GM21529 (cell line): ENCODE measurements around the gene RABGAP1L.
"Not testable (repeated sequence)": the region's sequence is repeated elsewhere in the genome, so short reads cannot be mapped to it uniquely, and the experiment has no call there.

Experiments
- ATAC-seq: cut with Tn5 transposase; IDR thresholded peaks from one replicate; pipeline ENCODE4 v1.9.1; 2021; ENCODE audit not compliant: unreplicated experiment

Gene RABGAP1L

DNA sequence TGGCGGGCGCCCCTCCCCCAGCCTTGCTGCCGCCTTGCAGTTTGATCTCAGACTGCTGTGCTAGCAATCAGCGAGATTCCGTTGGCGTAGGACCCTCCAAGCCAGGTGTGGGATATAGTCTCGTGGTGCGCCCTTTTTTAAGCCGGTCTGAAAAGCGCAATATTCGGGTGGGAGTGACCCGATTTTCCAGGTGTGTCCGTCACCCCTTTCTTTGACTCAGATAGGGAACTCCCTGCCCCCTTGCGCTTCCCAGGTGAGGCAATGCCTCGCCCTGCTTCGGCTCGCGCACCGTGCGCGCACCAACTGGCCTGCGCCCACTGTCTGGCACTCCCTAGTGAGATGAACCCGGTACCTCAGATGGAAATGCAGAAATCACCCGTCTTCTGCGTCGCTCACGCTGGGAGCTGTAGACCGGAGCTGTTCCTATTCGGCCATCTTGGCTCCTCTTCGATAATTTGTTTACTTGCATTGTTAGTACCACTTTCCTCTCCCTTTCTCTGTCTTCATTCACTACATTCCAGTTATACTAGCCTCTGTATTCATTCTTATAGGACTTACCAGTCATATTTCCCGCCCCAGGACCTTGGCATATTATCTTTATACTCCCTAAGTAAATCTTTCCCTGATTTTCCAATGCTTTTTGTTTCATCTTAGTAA lies 79.7 kb downstream of the RABGAP1L start:
- not testable (repeated sequence) for ATAC-seq

GRCh38 chr1:174239541-174239940 lies 80.2 kb downstream of the RABGAP1L start:
- ATAC-seq: no peak

DNA sequence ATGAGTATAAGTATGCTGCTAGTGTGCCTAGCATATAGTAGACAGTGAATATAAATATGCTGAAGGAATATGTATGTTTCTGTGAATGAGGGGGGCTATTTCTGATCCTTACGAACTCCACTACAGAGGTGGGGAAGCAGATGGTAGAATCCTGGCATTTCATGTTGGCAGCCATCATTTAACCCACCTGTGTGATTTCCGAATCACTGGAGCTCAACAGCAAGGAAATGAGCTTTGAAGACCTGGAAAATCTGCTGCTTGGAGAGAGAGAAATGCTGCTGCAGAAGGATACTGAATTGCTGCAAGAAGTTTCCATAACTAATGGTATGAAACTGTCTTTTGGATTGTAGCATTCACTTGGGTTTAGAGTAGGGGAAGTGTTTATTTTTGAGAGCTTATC lies 83.5 kb downstream of the RABGAP1L start:
- no peak for ATAC-seq

DNA sequence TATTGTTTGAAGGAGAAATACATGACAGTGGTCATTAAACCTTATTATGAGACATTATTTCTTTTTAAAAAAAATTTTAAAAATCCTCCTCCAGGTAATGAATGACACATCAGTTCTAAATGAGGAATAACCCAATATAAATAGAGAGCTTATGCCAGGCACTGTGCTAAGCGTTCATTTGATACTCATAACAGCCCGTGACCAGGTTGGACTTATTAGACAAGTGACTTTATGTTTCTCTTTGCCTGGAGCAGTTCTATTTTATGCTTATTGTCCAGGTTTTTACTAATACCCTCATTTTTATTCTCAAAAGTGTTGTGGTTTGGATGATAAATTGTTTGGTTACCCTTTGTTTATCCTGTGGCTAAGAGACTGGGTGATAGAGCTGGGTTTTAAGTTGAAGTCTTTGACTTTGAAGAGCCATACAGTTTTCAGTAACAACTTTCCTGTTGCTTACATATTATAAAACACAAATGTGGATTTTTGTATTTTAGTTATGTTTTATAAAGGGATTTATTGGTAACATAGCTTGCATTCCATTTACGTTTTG lies 84.2 kb downstream of the RABGAP1L start:
- no peak for ATAC-seq

GRCh38 chr1:174244017-174244416 lies 84.7 kb downstream of the RABGAP1L start:
- ATAC-seq: no peak

DNA sequence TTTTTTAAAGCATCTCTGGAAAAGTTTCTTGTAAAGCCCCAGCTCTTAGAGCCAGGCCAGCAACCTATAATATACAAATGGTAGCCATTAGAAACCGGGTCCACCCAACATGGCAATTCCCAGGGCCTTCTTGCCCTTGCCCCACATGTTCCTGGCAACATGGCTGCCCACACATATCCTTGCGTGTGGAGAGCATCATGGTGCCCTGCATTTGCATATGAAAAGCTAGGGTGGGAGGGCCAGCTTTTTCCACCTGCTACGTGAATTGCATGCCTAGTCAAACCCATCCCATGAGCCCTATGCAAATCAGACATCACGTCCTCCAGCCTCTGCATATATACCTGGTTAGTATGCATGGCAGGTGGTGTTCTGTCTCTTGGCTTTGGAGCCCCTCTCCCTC lies 88.2 kb downstream of the RABGAP1L start:
- ATAC-seq: no peak

DNA sequence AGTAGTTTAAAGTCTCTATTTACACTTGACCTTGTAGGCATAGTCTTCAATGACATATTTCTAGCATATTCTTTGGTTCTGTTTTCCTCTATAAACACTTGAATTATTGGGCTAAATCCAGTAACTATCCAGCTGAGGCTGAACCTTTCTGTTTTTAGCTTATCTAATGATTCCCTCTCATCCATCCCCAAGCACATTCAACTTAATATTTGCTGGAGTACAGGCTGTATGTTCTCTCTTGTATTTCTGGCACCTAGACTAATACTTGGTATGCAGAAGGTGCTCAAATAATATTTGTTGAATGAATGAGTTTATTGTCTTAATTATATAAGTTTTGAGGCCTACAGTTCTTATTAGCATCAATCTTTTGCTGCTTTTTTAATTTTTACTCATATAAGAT lies 88.7 kb downstream of the RABGAP1L start:
- no peak for ATAC-seq

DNA sequence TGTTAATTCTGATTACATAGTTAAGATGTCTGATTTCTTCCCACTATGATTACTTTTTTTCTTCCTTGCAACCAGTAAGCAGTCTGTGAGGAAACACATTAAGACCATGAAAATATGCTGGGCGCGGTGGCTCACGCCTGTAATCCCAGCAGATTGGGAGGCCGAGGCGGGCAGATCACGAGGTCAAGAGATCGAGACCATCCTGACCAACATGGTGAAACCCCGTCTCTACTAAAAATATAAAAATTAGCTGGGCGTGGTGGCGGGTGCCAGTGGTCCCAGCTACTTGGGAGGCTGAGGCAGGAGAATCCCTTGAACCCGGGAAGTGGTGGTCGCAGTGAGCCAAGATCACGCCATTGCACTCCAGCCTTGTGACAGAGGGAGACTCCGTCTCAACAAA lies 97.1 kb downstream of the RABGAP1L start:
- ATAC-seq: not testable (repeated sequence)

DNA sequence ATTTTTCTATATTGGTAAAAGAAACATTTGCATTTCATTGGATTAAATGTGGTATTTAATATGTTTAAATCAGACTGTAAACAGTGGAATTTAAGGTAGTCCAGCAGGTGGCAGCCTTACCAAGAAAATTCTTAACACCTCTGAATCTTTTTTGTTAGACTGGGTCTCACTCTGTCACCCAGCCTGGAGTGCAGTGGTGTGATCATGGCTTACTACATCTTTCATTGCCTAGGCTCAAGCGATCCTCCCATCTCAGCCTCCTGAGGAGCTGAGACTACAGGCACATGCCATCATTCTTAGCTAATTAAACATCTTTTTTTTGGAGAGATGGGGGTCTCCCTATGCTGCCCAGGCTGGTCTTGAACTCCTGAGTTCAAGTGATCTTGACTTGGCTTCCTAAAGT lies 98.8 kb downstream of the RABGAP1L start:
- no peak for ATAC-seq

- peak; percentile 58 for ATAC-seq
Measured at GRCh38 chr1:174262349-174263241, 103.3 kb downstream of the RABGAP1L start.

- no peak for ATAC-seq
Measured at GRCh38 chr1:174265282-174265681, 106.0 kb downstream of the RABGAP1L start.

DNA sequence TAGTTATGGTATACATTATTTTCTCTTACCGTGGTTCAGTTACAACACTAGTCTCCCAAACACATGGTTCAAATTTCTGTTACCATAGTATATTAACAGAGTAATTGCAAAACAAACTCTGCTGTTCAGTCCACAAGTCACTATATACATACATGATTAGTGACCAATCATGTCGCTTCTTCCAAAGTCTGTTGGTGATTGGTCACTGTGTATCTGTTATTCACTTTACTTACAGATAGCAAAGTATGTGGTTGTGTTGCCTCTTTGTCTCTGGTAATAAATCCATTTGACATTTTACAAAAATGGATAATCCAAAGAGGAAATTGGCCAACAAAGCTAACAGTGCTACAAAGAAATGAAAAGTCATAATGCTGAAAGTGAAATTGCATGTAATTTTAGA lies 107.2 kb downstream of the RABGAP1L start:
- ATAC-seq: no peak

GRCh38 chr1:174266991-174267612 lies 107.8 kb downstream of the RABGAP1L start:
- ATAC-seq: no peak

DNA sequence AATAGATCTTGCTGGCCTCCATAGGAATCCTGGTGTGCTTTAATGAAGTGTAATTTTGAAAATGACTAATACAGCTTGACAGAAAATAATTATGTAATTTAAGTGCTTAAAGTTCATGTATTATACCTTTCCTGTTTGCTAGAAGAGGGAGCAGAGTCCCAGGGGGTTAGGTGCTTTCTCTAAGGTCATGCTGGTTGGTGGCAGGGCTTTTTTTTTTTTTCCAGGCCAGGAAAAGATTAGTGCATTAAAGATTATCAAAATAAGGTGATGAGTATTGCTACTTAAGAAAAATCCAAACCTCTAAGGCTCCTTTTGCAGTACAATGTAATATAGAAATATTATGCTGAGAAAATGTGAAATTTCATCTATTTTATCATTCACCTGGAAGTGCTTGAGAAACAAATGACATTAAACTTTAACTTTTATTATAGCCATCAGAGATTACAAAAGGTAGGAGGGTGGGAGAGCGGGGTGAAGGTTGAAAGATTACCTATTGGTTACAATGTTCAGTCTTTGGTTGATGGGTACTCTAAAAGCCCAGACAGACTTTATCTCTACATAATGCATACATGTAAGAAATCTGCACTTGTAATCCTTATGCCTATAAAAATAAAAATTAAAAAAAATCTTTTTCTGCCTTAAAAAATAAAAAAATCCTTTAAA lies 110.8 kb downstream of the RABGAP1L start:
- no peak for ATAC-seq

DNA sequence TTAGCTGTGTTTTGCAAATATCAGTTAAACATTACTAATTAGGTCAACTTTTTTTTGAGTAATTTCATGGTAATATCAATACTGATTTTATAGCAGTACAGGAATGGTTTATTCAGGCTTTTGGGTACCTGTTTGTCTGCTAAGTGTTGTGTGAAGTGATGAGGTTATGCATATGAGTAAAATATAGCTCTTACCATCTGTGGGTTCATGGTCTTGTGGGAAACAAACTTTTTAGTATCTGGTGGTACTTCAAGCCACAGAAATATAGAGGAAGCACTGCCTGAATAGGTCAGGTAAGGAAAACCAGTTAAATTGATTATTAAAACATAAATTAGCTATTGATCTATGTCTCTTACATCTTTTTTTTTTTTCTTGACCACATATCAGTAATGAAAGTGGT lies 113.9 kb downstream of the RABGAP1L start:
- no peak for ATAC-seq

- no peak for ATAC-seq
Measured at GRCh38 chr1:174273776-174274175, 114.5 kb downstream of the RABGAP1L start.

DNA sequence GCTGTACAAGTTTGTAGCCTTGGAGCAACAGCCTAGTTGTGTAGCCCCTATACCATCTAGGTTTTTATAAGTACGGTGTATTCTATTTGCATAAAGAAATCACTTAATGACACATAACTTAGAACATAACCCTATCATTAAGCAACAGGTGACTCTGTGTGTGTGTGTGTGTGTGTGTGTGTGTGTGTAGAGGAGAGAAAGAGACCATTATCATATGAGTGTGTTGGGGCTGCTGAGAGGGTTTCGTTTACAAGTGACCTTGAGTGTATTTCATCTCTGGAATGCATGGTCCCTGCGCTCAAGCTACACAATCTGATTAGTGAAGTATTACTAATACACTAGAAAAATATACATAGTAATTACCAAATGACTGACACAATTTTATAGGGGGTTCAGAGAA lies 115.1 kb downstream of the RABGAP1L start:
- no peak for ATAC-seq

GRCh38 chr1:174274884-174275283 lies 115.6 kb downstream of the RABGAP1L start:
- ATAC-seq: no peak

- ATAC-seq: no peak
Measured at GRCh38 chr1:174276087-174276486, 116.8 kb downstream of the RABGAP1L start.

- no peak for ATAC-seq
Measured at GRCh38 chr1:174284052-174284451, 124.7 kb downstream of the RABGAP1L start.

DNA sequence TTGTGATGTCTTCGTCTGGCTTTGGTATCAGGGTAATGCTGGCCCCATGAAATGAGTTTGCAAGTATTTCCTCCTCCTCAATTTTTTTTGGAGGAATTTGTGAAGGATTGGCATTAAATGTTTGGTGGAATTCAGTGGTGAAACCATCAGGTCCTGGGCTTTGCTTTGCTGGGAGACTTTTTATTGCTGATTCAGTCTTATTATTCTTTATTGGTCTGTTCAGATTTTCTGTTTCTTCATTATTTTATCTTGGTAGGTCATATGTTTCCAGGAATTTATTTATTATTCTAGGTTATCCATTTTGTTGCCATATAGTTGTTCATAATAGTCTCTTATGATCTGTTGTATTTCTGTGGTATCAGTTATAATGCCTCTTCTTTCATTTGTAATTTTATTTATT lies 126.7 kb downstream of the RABGAP1L start:
- no peak for ATAC-seq
